WTC11 (cell line): ENCODE results near the gene CYLD. TPM values are rescaled to one million over a fixed set of nuclear protein-coding genes. Genes with fewer than 3 reads are reported as not detected.
A peak's percentile ranks its signal among the peaks of the same experiment; 100 is the strongest.

ENCODE experiments used
- ATAC-seq: fragments of 200-7000 bp; cut with Tn5 transposase; 2 replicates; pipeline ENCODE4 v1.10.0; 2021; ENCODE audit warnings: mild to moderate bottlenecking, moderate library complexity
- CTCF ChIA-PET: fragments of 300-600 bp; sonication (Branson Sonifier 250); formaldehyde crosslinking; loops from one replicate; lab custom pipeline; 2021; ENCODE audit warnings: antibody characterized with exemption; lab: Charles Lee
- POLR2A ChIA-PET: fragments of 350-600 bp; sonication (Branson Sonifier 250); formaldehyde crosslinking; loops from one replicate; lab custom pipeline; 2021; ENCODE audit warnings: antibody characterized with exemption; lab: Charles Lee
- DNase-seq: peaks from one replicate; pipeline ENCODE4 v3.0.0; 2021; ENCODE audit warnings: low spot score
- H3K27ac Mint-ChIP-seq: 2 replicates; pipeline ENCODE4 v1.8.0; 2021; ENCODE audit warnings: mixed read lengths
- H3K27me3 Mint-ChIP-seq: 2 replicates; pipeline ENCODE4 v1.8.0; 2021; ENCODE audit warnings: low read depth, mild to moderate bottlenecking, moderate library complexity, mixed read lengths
- H3K36me3 Mint-ChIP-seq: 2 replicates; pipeline ENCODE4 v1.8.0; 2021; ENCODE audit warnings: mixed read lengths
- H3K4me1 Mint-ChIP-seq: 2 replicates; pipeline ENCODE4 v1.8.0; 2022; ENCODE audit warnings: mixed read lengths
- H3K4me3 Mint-ChIP-seq: 2 replicates; pipeline ENCODE4 v1.8.0; 2021; ENCODE audit warnings: mild to moderate bottlenecking, moderate library complexity, mixed read lengths
- H3K9me3 Mint-ChIP-seq: 2 replicates; pipeline ENCODE4 v1.8.0; 2021; ENCODE audit warnings: mixed read lengths
- ATF1 ChIP-seq: sonication (generic); formaldehyde crosslinking; IDR thresholded peaks from 2 replicates; pipeline ENCODE4 v1.8.1; 2023; ENCODE audit warnings: mild to moderate bottlenecking, moderate library complexity, missing genetic modification reagents
- ELF4 ChIP-seq: sonication (generic); formaldehyde crosslinking; IDR thresholded peaks from 2 replicates; pipeline ENCODE4 v1.8.1; 2022; ENCODE audit warnings: low read depth, mild to moderate bottlenecking, moderate library complexity, missing genetic modification reagents
- EMX1 ChIP-seq: fragments of 250-450 bp; sonication (Bioruptor Pico); IDR thresholded peaks from 2 replicates; pipeline ENCODE4 v1.8.0; 2021; ENCODE audit warnings: mild to moderate bottlenecking
- ERG ChIP-seq: fragments of 250-450 bp; sonication (Bioruptor Pico); IDR thresholded peaks from 2 replicates; pipeline ENCODE4 v1.8.0; 2021; ENCODE audit warnings: mild to moderate bottlenecking
- MYBL2 ChIP-seq: sonication (generic); formaldehyde crosslinking; IDR thresholded peaks from 2 replicates; pipeline ENCODE4 v1.8.1; 2023; ENCODE audit warnings: mild to moderate bottlenecking, moderate library complexity, missing genetic modification reagents
- NR2C2 ChIP-seq: sonication (generic); formaldehyde crosslinking; IDR thresholded peaks from 2 replicates; pipeline ENCODE4 v1.8.0; 2022; ENCODE audit warnings: mild to moderate bottlenecking, missing genetic modification reagents
- PRRX2 ChIP-seq: fragments of 250-450 bp; sonication (Bioruptor Pico); IDR thresholded peaks from 2 replicates; pipeline ENCODE4 v1.8.0; 2021; ENCODE audit warnings: mild to moderate bottlenecking
- SMAD3 ChIP-seq: sonication (generic); formaldehyde crosslinking; IDR thresholded peaks from 2 replicates; pipeline ENCODE4 v1.8.0; 2022; ENCODE audit warnings: missing genetic modification reagents, mild to moderate bottlenecking, borderline replicate concordance
- SMAD4 ChIP-seq: sonication (generic); formaldehyde crosslinking; IDR thresholded peaks from 2 replicates; pipeline ENCODE4 v1.8.0; 2022; ENCODE audit warnings: mild to moderate bottlenecking, missing genetic modification reagents
- ZNF219 ChIP-seq: sonication (generic); formaldehyde crosslinking; IDR thresholded peaks from 2 replicates; pipeline ENCODE4 v1.8.0; 2023; ENCODE audit warnings: missing genetic modification reagents, mild to moderate bottlenecking, borderline replicate concordance
- ZNF232 ChIP-seq: sonication (generic); formaldehyde crosslinking; IDR thresholded peaks from 2 replicates; pipeline ENCODE4 v1.8.0; 2022; ENCODE audit warnings: mild to moderate bottlenecking, missing genetic modification reagents
- ZNF263 ChIP-seq: sonication (generic); formaldehyde crosslinking; IDR thresholded peaks from 2 replicates; pipeline ENCODE4 v1.8.1; 2022; ENCODE audit warnings: low read depth, mild to moderate bottlenecking, moderate library complexity, missing genetic modification reagents
- ZNF416 ChIP-seq: fragments of 250-450 bp; sonication (Bioruptor Pico); IDR thresholded peaks from 2 replicates; pipeline ENCODE4 v1.9.0; 2021; ENCODE audit warnings: mild to moderate bottlenecking, inconsistent platforms
- total RNA-seq: library from RNA; stranded (reverse); gene quantifications from 3 replicates; pipeline ENCODE4 v1.2.3, GENCODE V29; 2021
- TF ChIP-seq, protein P1 (sequence below): sonication (generic); formaldehyde crosslinking; IDR thresholded peaks from 2 replicates; pipeline ENCODE4 v1.8.1; 2022; ENCODE audit warnings: missing genetic modification reagents, borderline replicate concordance
- TF ChIP-seq, protein P2 (sequence below): sonication (generic); formaldehyde crosslinking; IDR thresholded peaks from 2 replicates; pipeline ENCODE4 v1.8.1; 2023; ENCODE audit warnings: mild to moderate bottlenecking, missing genetic modification reagents, borderline replicate concordance
- TF ChIP-seq, protein P3 (sequence below): fragments of 250-450 bp; sonication (Bioruptor Pico); IDR thresholded peaks from 2 replicates; pipeline ENCODE4 v2.1.2; 2022; ENCODE audit warnings: mild to moderate bottlenecking, moderate library complexity
- TF ChIP-seq, protein P4 (sequence below): fragments of 250-450 bp; sonication (Bioruptor Pico); IDR thresholded peaks from 2 replicates; pipeline ENCODE4 v1.9.0; 2021; ENCODE audit warnings: mild to moderate bottlenecking
- TF ChIP-seq, protein P5 (sequence below): sonication (generic); formaldehyde crosslinking; IDR thresholded peaks from 2 replicates; pipeline ENCODE4 v1.8.0; 2022; ENCODE audit warnings: mild to moderate bottlenecking, missing genetic modification reagents

Gene CYLD
- total RNA-seq, 1 experiment from 2014 or later: 10.8 TPM

DNA sequence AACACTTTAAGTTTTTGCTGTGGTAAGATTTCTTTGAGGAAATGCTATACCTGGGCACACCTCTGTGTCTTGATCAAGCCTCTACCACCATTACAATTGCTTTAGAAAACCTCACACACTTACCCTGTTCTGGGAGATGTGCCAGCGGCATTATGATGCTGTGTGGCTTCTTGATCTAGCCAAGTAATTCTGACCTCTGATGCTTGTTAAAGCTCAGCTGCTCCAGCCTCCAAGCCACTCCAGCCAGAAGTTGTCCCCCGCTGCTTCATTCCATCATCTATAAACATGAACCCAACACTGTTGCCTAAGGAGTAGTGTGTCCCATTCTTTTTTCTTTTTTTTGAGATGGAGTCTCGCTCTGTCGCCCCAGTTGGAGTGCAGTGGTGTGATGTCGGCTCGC is 60.1 kb downstream of the CYLD start:
- no peak overlapping the region for H3K27ac Mint-ChIP-seq
- no peaks in the 10 kb centered on the region for H3K9me3 Mint-ChIP-seq
- ChIA-PET CTCF (interaction anchor here (1.7 kb wide), 1 partner anchor 135 kb away, joined by 3 read pairs; no protein-coding TSS in a partner anchor), POLR2A (no interaction called here)
- H3K27me3 Mint-ChIP-seq: no peaks in the 10 kb centered on the region
- H3K4me3 Mint-ChIP-seq: no peak overlapping the region
- no peak for DNase-seq
- no peaks in the 10 kb centered on the region for H3K36me3 Mint-ChIP-seq
- no peak for TF ChIP-seq ELF4
- TF ChIP-seq NR2C2: no peak
- peaks cover 20% of the 10 kb centered on the region for H3K4me1 Mint-ChIP-seq
- no peak for ATAC-seq

- POLR2A ChIA-PET: no interaction called here
- H3K4me1 Mint-ChIP-seq: peaks cover 20% of the 10 kb centered on the region
- H3K27me3 Mint-ChIP-seq: no peaks in the 10 kb centered on the region
- no peak overlapping the region for H3K4me3 Mint-ChIP-seq
- CTCF ChIA-PET: no interaction called here
- ATAC-seq (no peak), DNase-seq (no peak)
- H3K27ac Mint-ChIP-seq: no peak overlapping the region
- no peaks in the 10 kb centered on the region for H3K9me3 Mint-ChIP-seq
- no peaks in the 10 kb centered on the region for H3K36me3 Mint-ChIP-seq
- no peak for TF ChIP-seq SMAD3 (CRISPR knock-in tag)
- TF ChIP-seq ZNF232 (CRISPR knock-in tag): no peak
- TF ChIP-seq, protein P1, sequence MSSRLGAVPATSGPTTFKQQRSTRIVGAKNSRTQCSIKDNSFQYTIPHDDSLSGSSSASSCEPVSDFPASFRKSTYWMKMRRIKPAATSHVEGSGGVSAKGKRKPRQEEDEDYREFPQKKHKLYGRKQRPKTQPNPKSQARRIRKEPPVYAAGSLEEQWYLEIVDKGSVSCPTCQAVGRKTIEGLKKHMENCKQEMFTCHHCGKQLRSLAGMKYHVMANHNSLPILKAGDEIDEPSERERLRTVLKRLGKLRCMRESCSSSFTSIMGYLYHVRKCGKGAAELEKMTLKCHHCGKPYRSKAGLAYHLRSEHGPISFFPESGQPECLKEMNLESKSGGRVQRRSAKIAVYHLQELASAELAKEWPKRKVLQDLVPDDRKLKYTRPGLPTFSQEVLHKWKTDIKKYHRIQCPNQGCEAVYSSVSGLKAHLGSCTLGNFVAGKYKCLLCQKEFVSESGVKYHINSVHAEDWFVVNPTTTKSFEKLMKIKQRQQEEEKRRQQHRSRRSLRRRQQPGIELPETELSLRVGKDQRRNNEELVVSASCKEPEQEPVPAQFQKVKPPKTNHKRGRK: no peak
- no peak for TF ChIP-seq MYBL2 (CRISPR knock-in tag)
- TF ChIP-seq, protein P2, sequence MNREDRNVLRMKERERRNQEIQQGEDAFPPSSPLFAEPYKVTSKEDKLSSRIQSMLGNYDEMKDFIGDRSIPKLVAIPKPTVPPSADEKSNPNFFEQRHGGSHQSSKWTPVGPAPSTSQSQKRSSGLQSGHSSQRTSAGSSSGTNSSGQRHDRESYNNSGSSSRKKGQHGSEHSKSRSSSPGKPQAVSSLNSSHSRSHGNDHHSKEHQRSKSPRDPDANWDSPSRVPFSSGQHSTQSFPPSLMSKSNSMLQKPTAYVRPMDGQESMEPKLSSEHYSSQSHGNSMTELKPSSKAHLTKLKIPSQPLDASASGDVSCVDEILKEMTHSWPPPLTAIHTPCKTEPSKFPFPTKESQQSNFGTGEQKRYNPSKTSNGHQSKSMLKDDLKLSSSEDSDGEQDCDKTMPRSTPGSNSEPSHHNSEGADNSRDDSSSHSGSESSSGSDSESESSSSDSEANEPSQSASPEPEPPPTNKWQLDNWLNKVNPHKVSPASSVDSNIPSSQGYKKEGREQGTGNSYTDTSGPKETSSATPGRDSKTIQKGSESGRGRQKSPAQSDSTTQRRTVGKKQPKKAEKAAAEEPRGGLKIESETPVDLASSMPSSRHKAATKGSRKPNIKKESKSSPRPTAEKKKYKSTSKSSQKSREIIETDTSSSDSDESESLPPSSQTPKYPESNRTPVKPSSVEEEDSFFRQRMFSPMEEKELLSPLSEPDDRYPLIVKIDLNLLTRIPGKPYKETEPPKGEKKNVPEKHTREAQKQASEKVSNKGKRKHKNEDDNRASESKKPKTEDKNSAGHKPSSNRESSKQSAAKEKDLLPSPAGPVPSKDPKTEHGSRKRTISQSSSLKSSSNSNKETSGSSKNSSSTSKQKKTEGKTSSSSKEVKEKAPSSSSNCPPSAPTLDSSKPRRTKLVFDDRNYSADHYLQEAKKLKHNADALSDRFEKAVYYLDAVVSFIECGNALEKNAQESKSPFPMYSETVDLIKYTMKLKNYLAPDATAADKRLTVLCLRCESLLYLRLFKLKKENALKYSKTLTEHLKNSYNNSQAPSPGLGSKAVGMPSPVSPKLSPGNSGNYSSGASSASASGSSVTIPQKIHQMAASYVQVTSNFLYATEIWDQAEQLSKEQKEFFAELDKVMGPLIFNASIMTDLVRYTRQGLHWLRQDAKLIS (CRISPR knock-in tag): no peak
Observed at GRCh38 chr16:50802961-50803360, 61.1 kb downstream of the CYLD start.

- ATAC-seq: peak; percentile 20; the same call in 1 of the 2 replicates
- POLR2A ChIA-PET: no interaction called here
- no peaks in the 10 kb centered on the region for H3K36me3 Mint-ChIP-seq
Observed at GRCh38 chr16:50804290-50804907, 62.5 kb downstream of the CYLD start.

More at GRCh38 chr16:50804290-50804907, 62.5 kb downstream of the CYLD start:
- no peaks in the 10 kb centered on the region for H3K9me3 Mint-ChIP-seq
- no peak overlapping the region for H3K4me3 Mint-ChIP-seq
- H3K27ac Mint-ChIP-seq: no peak overlapping the region
- H3K27me3 Mint-ChIP-seq: no peaks in the 10 kb centered on the region
- no peak for TF ChIP-seq ATF1
- no peak for TF ChIP-seq PRRX2 (CRISPR knock-in tag)
- TF ChIP-seq ZNF416 (CRISPR knock-in tag): no peak
- TF ChIP-seq, protein P3, sequence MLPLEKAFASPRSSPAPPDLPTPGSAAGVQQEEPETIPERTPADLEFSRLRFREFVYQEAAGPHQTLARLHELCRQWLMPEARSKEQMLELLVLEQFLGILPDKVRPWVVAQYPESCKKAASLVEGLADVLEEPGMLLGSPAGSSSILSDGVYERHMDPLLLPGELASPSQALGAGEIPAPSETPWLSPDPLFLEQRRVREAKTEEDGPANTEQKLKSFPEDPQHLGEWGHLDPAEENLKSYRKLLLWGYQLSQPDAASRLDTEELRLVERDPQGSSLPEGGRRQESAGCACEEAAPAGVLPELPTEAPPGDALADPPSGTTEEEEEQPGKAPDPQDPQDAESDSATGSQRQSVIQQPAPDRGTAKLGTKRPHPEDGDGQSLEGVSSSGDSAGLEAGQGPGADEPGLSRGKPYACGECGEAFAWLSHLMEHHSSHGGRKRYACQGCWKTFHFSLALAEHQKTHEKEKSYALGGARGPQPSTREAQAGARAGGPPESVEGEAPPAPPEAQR: no peak
- no peak for TF ChIP-seq ZNF263 (CRISPR knock-in tag)
- TF ChIP-seq EMX1 (CRISPR knock-in tag): no peak
- TF ChIP-seq SMAD4: no peak
- no peak for TF ChIP-seq ERG (CRISPR knock-in tag)
- TF ChIP-seq, protein P4, sequence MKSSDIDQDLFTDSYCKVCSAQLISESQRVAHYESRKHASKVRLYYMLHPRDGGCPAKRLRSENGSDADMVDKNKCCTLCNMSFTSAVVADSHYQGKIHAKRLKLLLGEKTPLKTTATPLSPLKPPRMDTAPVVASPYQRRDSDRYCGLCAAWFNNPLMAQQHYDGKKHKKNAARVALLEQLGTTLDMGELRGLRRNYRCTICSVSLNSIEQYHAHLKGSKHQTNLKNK (CRISPR knock-in tag): no peak
- TF ChIP-seq, protein P5, sequence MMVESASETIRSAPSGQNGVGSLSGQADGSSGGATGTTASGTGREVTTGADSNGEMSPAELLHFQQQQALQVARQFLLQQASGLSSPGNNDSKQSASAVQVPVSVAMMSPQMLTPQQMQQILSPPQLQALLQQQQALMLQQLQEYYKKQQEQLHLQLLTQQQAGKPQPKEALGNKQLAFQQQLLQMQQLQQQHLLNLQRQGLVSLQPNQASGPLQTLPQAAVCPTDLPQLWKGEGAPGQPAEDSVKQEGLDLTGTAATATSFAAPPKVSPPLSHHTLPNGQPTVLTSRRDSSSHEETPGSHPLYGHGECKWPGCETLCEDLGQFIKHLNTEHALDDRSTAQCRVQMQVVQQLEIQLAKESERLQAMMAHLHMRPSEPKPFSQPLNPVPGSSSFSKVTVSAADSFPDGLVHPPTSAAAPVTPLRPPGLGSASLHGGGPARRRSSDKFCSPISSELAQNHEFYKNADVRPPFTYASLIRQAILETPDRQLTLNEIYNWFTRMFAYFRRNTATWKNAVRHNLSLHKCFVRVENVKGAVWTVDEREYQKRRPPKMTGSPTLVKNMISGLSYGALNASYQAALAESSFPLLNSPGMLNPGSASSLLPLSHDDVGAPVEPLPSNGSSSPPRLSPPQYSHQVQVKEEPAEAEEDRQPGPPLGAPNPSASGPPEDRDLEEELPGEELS: no peak
- no peak for TF ChIP-seq NR2C2
- no peak for TF ChIP-seq ZNF219 (CRISPR knock-in tag)
- CTCF ChIA-PET: interaction anchor here (0.6 to 3.6 kb wide), 6 partner anchors 23 to 246 kb away, joined by 3 to 236 read pairs (median 4); partner anchors contain the start of gene CYLD
- no peak for DNase-seq
- peaks cover 28% of the 10 kb centered on the region for H3K4me1 Mint-ChIP-seq
